OCI-LY7 (cell line): ENCODE data around the gene ZNF668. TPM values are rescaled to one million over a fixed set of nuclear protein-coding genes. Genes with fewer than 3 reads are reported as not detected.

Experiments used
- BruUV-seq: library from RNA; stranded (reverse); fragments of 400-500 nt; replicated peaks from 2 replicates; lab custom pipeline; 2021; lab: Mats Ljungman, UMichigan
- CTCF ChIA-PET: fragments of 300-600 bp; sonication (Branson Sonifier 250); formaldehyde crosslinking; loops from one replicate; lab custom pipeline; 2022; ENCODE audit warnings: antibody characterized with exemption; ENCODE audit not compliant: unreplicated experiment; lab: Charles Lee
- POLR2A ChIA-PET: fragments of 300-600 bp; sonication (Branson Sonifier 250); formaldehyde crosslinking; loops from one replicate; lab custom pipeline; 2022; ENCODE audit warnings: antibody characterized with exemption; lab: Charles Lee
- DNase-seq: peaks from one replicate; pipeline ENCODE4 v3.0.0-alpha.2; 2015; ENCODE audit warnings: low spot score
- H2AFZ ChIP-seq: fragments of 200-600 bp; sonication (generic), shearing (Covaris generic); 2 replicates; pipeline ENCODE4 v1.6.1; 2014; ENCODE audit warnings: mild to moderate bottlenecking, antibody characterized with exemption, low read length, moderate library complexity
- H3K27ac ChIP-seq: fragments of 200-600 bp; sonication (generic); 2 replicates; pipeline ENCODE4 v1.5.1; 2014; ENCODE audit warnings: mixed run types, low read depth, mild to moderate bottlenecking, moderate library complexity, low read length, inconsistent platforms; ENCODE audit not compliant: poor library complexity, severe bottlenecking
- H3K36me3 ChIP-seq: fragments of 200-600 bp; sonication (generic); 2 replicates; pipeline ENCODE4 v1.6.1; 2014; ENCODE audit warnings: mild to moderate bottlenecking, antibody characterized with exemption, low read length, moderate library complexity, mixed read lengths; ENCODE audit not compliant: insufficient read depth
- H3K4me1 ChIP-seq: fragments of 200-600 bp; sonication (generic); 2 replicates; pipeline ENCODE4 v1.5.1; 2014; ENCODE audit warnings: mild to moderate bottlenecking, low read length; ENCODE audit not compliant: insufficient read depth, poor library complexity, severe bottlenecking
- H3K4me2 ChIP-seq: fragments of 200-600 bp; sonication (generic); 2 replicates; pipeline ENCODE4 v1.6.1; 2014; ENCODE audit warnings: mild to moderate bottlenecking, low read length
- H3K4me3 ChIP-seq: fragments of 200-600 bp; sonication (generic); 2 replicates; pipeline ENCODE4 v1.5.1; 2014; ENCODE audit warnings: mild to moderate bottlenecking, low read depth, low read length; ENCODE audit not compliant: poor library complexity, severe bottlenecking
- H3K79me2 ChIP-seq: fragments of 200-600 bp; sonication (generic); 2 replicates; pipeline ENCODE4 v1.6.1; 2016; ENCODE audit warnings: low read depth, mild to moderate bottlenecking, low read length, moderate library complexity, mixed read lengths; ENCODE audit not compliant: insufficient read depth
- H3K9me2 ChIP-seq: fragments of 200-600 bp; sonication (generic); 2 replicates; pipeline ENCODE4 v1.6.1; 2016; ENCODE audit warnings: mild to moderate bottlenecking, low read length, mixed read lengths; ENCODE audit not compliant: insufficient read depth
- H3K9me3 ChIP-seq: fragments of 200-600 bp; sonication (generic); 2 replicates; pipeline ENCODE4 v1.6.1; 2014; ENCODE audit warnings: mild to moderate bottlenecking, mixed run types, low read length, mixed read lengths
- H4K20me1 ChIP-seq: fragments of 200-600 bp; sonication (generic); 2 replicates; pipeline ENCODE4 v1.6.1; 2014; ENCODE audit warnings: mild to moderate bottlenecking, antibody characterized with exemption, low read length, moderate library complexity, mixed read lengths; ENCODE audit not compliant: insufficient read depth
- EZH2phosphoT487 ChIP-seq: fragments of 200-600 bp; sonication (generic); IDR thresholded peaks from 2 replicates; pipeline ENCODE4 v1.6.1; 2018; ENCODE audit warnings: low read depth, borderline replicate concordance, mild to moderate bottlenecking, mixed run types, antibody characterized with exemption, low read length, moderate library complexity, mixed read lengths
- intact Hi-C: fragments of 100-400 bp; cut with micrococcal nuclease; formaldehyde crosslinking; loops from one replicate; pipeline ENCODE4 v1.10.0; 2022; ENCODE audit not compliant: unreplicated experiment
- total RNA-seq, 2 experiments: library from RNA; depleted of rRNA in 1 of 2; stranded (reverse); fragments of >200 nt in 1 of 2; shearing (Covaris generic) in 1 of 2; gene quantifications; 2 replicates each; pipeline ENCODE4 v1.2.3, GENCODE V29; 2014 to 2022
- TF ChIP-seq, protein P1 (sequence below): fragments of 200-600 bp; sonication (generic); conservative IDR thresholded peaks from 2 replicates; pipeline ENCODE4 v1.5.1; 2014; ENCODE audit warnings: mild to moderate bottlenecking, antibody characterized with exemption, low read length, moderate library complexity, mixed read lengths

ZNF668 gene
- total RNA-seq, 2 experiments from 2014 or later: 7.8 to 21.7 TPM

DNA sequence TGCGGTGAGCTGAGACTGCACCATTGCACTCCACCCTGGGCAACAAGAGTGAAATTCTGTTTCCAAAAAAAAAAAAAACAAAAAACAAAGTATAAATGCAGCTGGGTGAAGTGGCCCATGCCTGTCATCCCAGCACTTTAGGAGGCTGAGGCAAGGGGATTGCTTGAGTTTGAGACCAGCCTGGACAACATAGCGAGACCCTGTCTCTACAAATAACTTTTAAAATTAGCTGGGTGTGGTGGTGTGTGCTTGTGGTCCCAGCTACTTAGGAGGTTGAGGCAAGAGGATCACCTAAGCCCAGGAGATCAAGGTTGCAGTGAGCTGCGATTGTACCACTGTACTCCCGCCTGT is 50.8 kb downstream of the ZNF668 start:
- Histone ChIP-seq H3K4me3 (no peak overlapping the region), H3K27ac (no peak overlapping the region), H3K4me1 (no peaks in the 10 kb centered on the region), H4K20me1 (no peaks in the 10 kb centered on the region), H3K9me3 (no peaks in the 10 kb centered on the region), H3K36me3 (no peaks in the 10 kb centered on the region), H2AFZ (no peak overlapping the region), H3K9me2 (no peaks in the 10 kb centered on the region), H3K4me2 (no peak overlapping the region), H3K79me2 (no peaks in the 10 kb centered on the region)
- TF ChIP-seq EZH2phosphoT487: no peak
- TF ChIP-seq, protein P1, sequence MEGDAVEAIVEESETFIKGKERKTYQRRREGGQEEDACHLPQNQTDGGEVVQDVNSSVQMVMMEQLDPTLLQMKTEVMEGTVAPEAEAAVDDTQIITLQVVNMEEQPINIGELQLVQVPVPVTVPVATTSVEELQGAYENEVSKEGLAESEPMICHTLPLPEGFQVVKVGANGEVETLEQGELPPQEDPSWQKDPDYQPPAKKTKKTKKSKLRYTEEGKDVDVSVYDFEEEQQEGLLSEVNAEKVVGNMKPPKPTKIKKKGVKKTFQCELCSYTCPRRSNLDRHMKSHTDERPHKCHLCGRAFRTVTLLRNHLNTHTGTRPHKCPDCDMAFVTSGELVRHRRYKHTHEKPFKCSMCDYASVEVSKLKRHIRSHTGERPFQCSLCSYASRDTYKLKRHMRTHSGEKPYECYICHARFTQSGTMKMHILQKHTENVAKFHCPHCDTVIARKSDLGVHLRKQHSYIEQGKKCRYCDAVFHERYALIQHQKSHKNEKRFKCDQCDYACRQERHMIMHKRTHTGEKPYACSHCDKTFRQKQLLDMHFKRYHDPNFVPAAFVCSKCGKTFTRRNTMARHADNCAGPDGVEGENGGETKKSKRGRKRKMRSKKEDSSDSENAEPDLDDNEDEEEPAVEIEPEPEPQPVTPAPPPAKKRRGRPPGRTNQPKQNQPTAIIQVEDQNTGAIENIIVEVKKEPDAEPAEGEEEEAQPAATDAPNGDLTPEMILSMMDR: no peak
- intact Hi-C loops: no loop called here
- ChIA-PET POLR2A (interaction anchor here (1.1 kb wide), 1 partner anchor 242 kb away, joined by 4 read pairs; no protein-coding TSS in a partner anchor), CTCF (interaction anchor here (0.5 kb wide), 1 partner anchor 38 kb away, joined by 3 read pairs; no protein-coding TSS in a partner anchor)
- BruUV-seq: no TSS peak
- no peak for DNase-seq

GRCh38 chr16:31022544-31023251 is 51.3 kb downstream of the ZNF668 start:
- no peak for DNase-seq

More at GRCh38 chr16:31022544-31023251, 51.3 kb downstream of the ZNF668 start:
- Histone ChIP-seq H3K4me3 (no peak overlapping the region), H3K9me3 (no peaks in the 10 kb centered on the region), H3K79me2 (no peaks in the 10 kb centered on the region), H3K4me2 (no peak overlapping the region), H3K4me1 (no peaks in the 10 kb centered on the region), H3K9me2 (no peaks in the 10 kb centered on the region), H4K20me1 (no peaks in the 10 kb centered on the region), H3K36me3 (no peaks in the 10 kb centered on the region), H2AFZ (no peak overlapping the region), H3K27ac (no peak overlapping the region)
- TF ChIP-seq EZH2phosphoT487: no peak
- TF ChIP-seq, protein P1: no peak
- CTCF ChIA-PET: no interaction called here
- no TSS peak for BruUV-seq
- intact Hi-C loops: no loop called here
- POLR2A ChIA-PET: interaction anchor here (0.6 to 1.1 kb wide), 2 partner anchors 243 to 437 kb away, joined by 3 to 4 read pairs; no protein-coding TSS in a partner anchor
